Stomach (tissue), 4 donors: ENCODE results near the gene PDHB.

ENCODE experiments used
- EP300 ChIP-seq: sonication (generic); formaldehyde crosslinking; IDR thresholded peaks from one replicate; pipeline ENCODE4 v1.6.1; 2017; ENCODE audit warnings: antibody characterized with exemption
- POLR2A ChIP-seq, 4 donors: fragments of 450-650 bp; IDR thresholded peaks; one replicate each; pipeline ENCODE4 v1.6.1; 2016; ENCODE audit warnings: antibody characterized with exemption in 4 of 4, control low read depth in 2 of 4, mild to moderate bottlenecking in 1 of 4, moderate library complexity in 1 of 4
- POLR2AphosphoS5 ChIP-seq, 3 donors: sonication (generic); formaldehyde crosslinking; IDR thresholded peaks; one replicate each; pipeline ENCODE4 v1.6.1; 2016; ENCODE audit warnings: antibody characterized with exemption in 3 of 3
- TF ChIP-seq, protein P1 (sequence below), 7 experiments: fragments of 450-650 bp in 4 of 7; fragments of 200-600 bp in 3 of 7; sonication (generic) in 3 of 7; IDR thresholded peaks; one replicate each; pipeline ENCODE4 v1.5.1; 2016 to 2019; ENCODE audit warnings: antibody characterized with exemption in 7 of 7, control low read depth in 2 of 7, mild to moderate bottlenecking in 1 of 7

DNA sequence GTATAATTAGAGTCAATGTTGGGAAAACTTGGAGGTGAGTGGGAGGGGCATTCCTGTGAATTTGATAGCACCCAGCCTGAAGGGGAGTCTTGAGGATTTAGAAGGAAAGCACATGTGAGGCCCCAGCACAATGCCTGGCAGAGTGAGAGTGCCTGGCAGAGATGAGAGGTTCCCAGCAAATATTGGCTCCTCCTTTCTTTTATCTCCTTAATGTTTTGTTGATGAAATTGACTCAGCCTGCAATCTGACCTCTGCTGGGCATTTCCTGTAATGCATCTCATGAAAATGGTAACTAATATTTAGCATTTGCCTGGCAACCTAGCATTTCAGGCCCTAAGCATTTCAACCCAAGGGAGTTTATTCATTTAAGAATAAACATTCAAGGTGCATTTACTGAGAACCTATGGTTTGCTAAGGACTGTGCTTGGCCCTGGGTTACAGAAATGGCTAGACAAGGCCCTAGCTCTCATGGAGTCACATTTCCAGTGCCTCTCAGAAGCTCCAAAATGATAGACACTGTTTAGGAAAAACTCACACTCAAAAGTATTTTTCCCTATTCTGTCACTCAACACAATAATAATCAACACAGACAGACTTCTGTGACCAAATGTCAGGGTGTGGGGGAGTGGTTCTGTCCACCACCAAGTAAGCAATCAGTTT lies 19.0 kb downstream of the PDHB start:
- TF ChIP-seq, protein P1, sequence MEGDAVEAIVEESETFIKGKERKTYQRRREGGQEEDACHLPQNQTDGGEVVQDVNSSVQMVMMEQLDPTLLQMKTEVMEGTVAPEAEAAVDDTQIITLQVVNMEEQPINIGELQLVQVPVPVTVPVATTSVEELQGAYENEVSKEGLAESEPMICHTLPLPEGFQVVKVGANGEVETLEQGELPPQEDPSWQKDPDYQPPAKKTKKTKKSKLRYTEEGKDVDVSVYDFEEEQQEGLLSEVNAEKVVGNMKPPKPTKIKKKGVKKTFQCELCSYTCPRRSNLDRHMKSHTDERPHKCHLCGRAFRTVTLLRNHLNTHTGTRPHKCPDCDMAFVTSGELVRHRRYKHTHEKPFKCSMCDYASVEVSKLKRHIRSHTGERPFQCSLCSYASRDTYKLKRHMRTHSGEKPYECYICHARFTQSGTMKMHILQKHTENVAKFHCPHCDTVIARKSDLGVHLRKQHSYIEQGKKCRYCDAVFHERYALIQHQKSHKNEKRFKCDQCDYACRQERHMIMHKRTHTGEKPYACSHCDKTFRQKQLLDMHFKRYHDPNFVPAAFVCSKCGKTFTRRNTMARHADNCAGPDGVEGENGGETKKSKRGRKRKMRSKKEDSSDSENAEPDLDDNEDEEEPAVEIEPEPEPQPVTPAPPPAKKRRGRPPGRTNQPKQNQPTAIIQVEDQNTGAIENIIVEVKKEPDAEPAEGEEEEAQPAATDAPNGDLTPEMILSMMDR (IDR thresholded peaks at IDR 0.05): peak in 5 of 7 experiments; percentile 57 to 86 (median 77)
- TF ChIP-seq POLR2A (IDR thresholded peaks at IDR 0.05) (no peak), POLR2AphosphoS5 (IDR thresholded peaks at IDR 0.05) (peak in 1 of 3 donors; percentile 55), EP300 (no peak)
